Prostate gland (tissue), 2 donors: ENCODE results near the gene IKZF1. TPM values are rescaled to one million over a fixed set of nuclear protein-coding genes. Genes with fewer than 3 reads are reported as not detected.

Source experiments
- DNase-seq: peaks from one replicate; pipeline ENCODE4 v3.0.0-alpha.2; 2019; ENCODE audit warnings: low spot score
- H3K27ac ChIP-seq, 2 donors: fragments of 200-600 bp; sonication (generic); 2 replicates each; pipeline ENCODE4 v1.5.1; 2017 to 2019
- H3K27me3 ChIP-seq: fragments of 200-600 bp; sonication (generic); replicated peaks from 2 replicates; pipeline ENCODE4 v1.5.1; 2019; ENCODE audit not compliant: insufficient read depth
- H3K36me3 ChIP-seq, 2 donors: fragments of 200-600 bp; sonication (generic); 1 replicate in 1 of 2; 2 replicates in 1 of 2; pipeline versions ENCODE4 v1.5.1 to v1.8.1; 2017 to 2019
- H3K4me1 ChIP-seq: fragments of 200-600 bp; sonication (generic); replicated peaks from 2 replicates; pipeline ENCODE4 v1.5.1; 2019
- H3K4me3 ChIP-seq, 2 donors: fragments of 200-600 bp; sonication (generic); 2 replicates each; pipeline ENCODE4 v1.5.1; 2017 to 2019
- H3K9me3 ChIP-seq: fragments of 200-600 bp; sonication (generic); 2 replicates; pipeline ENCODE4 v1.5.1; 2017
- POLR2A ChIP-seq: fragments of 450-650 bp; IDR thresholded peaks from one replicate; pipeline ENCODE4 v1.6.1; 2016; ENCODE audit warnings: antibody characterized with exemption, mild to moderate bottlenecking
- POLR2AphosphoS5 ChIP-seq: sonication (generic); formaldehyde crosslinking; IDR thresholded peaks from one replicate; pipeline ENCODE4 v1.6.1; 2017; ENCODE audit warnings: antibody characterized with exemption
- WGBS: methylation state at CpG from one replicate; pipeline ENCODE4 v1.1.5; 2018; 5-methylcytosine and 5-hydroxymethylcytosine counted together
- intact Hi-C: fragments of 100-400 bp; cut with DNase I; formaldehyde crosslinking; loops from one replicate; pipeline ENCODE4 v1.14.2; 2022
- total RNA-seq, 2 donors: library from RNA; depleted of rRNA; stranded (reverse); fragments of >200 nt; gene quantifications; one replicate each; pipeline ENCODE4 v1.1.0, GENCODE V29; 2016
- TF ChIP-seq, protein P1 (sequence below), 4 experiments: fragments of 200-600 bp in 2 of 4; fragments of 450-650 bp in 2 of 4; sonication (generic) in 2 of 4; IDR thresholded peaks; 1 replicate in 3 of 4; 2 replicates in 1 of 4; pipeline ENCODE4 v1.5.1; 2016 to 2019; ENCODE audit warnings: antibody characterized with exemption in 4 of 4, mild to moderate bottlenecking in 2 of 4, moderate library complexity in 2 of 4

IKZF1 gene
- total RNA-seq, 2 donors from 2014 or later: 2.7 to 7.7 TPM

DNA sequence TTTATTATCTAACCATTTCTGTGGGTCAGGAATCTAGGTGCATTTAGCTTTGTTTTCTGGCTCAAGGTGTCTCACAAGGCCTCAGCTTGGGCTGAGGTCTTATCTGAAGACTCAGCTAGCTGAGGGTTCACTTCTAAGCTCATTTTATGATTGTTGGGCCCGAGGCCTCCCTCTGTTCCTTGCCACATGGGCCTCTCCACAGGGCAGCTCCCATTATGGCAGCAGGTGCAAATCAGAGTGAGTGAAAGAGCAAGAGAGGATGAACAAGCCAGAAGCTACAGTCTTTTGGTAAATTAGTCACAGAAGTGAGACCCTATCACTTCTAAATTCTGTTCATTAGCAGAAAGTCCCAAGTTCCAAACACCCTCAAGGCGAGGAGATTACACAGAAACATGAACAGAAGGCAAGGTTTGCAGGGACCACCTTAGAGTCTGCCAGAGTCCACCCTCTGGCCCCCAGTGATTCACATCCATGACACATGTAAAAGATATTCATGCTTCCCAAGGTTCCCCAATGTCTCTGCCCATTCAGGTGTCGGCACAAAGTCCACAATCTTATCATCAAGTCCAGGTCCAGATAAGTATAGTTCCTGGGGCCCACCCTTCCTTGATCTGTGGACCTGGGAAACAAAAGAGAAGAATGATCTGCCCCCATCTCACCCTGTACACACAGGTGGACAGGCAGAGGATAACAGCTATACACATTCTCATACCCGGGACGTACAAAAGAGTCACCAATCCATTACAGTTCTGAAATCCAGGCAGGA is 121.9 kb downstream of the IKZF1 start:
- DNase-seq: no peak
- intact Hi-C loops: no loop called here

DNA sequence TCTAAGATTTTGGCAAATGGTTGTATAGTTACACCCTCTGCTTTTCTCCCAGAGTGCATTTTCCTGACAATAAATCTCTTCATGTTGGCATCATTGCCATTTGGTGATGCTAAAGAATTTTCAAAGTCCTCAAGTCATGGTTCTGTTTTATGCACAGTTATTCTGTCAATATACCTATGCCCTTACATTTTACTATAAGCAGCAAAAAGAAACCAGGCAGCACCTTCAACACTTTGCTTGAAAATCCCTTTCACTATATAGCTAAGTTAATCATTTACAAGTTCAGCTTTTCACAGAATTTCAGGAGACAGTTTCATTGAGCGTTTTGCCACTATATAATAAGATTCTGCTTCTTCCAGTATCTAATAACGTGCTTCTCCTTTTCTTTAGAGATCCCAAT is 123.0 kb downstream of the IKZF1 start:
- Histone ChIP-seq H3K36me3 (no peaks in the 10 kb centered on the region), H3K4me1 (no peaks in the 10 kb centered on the region), H3K4me3 (no peak overlapping the region), H3K27me3 (no peaks in the 10 kb centered on the region), H3K27ac (no peak overlapping the region), H3K9me3 (no peaks in the 10 kb centered on the region)
- DNase-seq: no peak
- WGBS: 57% methylated on average over 2 of the region's 2 CpGs
- intact Hi-C loops: no loop called here
- TF ChIP-seq POLR2A (no peak), POLR2AphosphoS5 (no peak)
- TF ChIP-seq, protein P1, sequence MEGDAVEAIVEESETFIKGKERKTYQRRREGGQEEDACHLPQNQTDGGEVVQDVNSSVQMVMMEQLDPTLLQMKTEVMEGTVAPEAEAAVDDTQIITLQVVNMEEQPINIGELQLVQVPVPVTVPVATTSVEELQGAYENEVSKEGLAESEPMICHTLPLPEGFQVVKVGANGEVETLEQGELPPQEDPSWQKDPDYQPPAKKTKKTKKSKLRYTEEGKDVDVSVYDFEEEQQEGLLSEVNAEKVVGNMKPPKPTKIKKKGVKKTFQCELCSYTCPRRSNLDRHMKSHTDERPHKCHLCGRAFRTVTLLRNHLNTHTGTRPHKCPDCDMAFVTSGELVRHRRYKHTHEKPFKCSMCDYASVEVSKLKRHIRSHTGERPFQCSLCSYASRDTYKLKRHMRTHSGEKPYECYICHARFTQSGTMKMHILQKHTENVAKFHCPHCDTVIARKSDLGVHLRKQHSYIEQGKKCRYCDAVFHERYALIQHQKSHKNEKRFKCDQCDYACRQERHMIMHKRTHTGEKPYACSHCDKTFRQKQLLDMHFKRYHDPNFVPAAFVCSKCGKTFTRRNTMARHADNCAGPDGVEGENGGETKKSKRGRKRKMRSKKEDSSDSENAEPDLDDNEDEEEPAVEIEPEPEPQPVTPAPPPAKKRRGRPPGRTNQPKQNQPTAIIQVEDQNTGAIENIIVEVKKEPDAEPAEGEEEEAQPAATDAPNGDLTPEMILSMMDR (IDR thresholded peaks at IDR 0.05): no peak

More for the DNA sequence above, 121.9 kb downstream of the IKZF1 start:
- Histone ChIP-seq H3K36me3 (no peaks in the 10 kb centered on the region), H3K9me3 (no peaks in the 10 kb centered on the region), H3K27me3 (no peaks in the 10 kb centered on the region), H3K4me3 (no peak overlapping the region), H3K4me1 (no peaks in the 10 kb centered on the region), H3K27ac (no peak overlapping the region)
- TF ChIP-seq POLR2A (no peak), POLR2AphosphoS5 (no peak)
- TF ChIP-seq, protein P1 (IDR thresholded peaks at IDR 0.05): no peak
- WGBS: 84% methylated on average over 5 of the region's 5 CpGs

DNA sequence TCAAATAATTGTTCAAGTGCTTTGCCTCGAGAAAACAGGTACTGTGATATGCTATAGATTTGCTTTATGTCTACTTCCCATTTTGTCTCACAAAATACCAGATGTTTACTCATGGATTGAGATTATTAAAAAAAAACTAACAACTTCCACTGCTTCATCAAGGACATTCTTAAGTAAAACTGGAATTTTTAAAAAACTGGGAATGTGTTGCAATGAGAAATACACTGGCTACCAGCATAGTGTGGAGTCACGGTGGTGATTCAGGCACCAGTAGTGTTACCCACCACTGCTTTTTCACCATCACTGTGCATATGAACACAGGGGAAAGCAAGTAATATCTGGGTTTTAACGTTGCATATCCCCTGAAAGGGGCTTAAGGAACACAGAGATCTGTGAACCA is 124.4 kb downstream of the IKZF1 start:
- DNase-seq: no peak
- Histone ChIP-seq H3K4me1 (no peaks in the 10 kb centered on the region), H3K27me3 (no peaks in the 10 kb centered on the region), H3K4me3 (no peak overlapping the region), H3K27ac (no peak overlapping the region), H3K36me3 (no peaks in the 10 kb centered on the region), H3K9me3 (no peaks in the 10 kb centered on the region)
- WGBS: 71% methylated on average over 3 of the region's 3 CpGs
- intact Hi-C loops: no loop called here
- no peak for TF ChIP-seq POLR2AphosphoS5
- TF ChIP-seq, protein P1 (IDR thresholded peaks at IDR 0.05): no peak
- no peak for TF ChIP-seq POLR2A

DNA sequence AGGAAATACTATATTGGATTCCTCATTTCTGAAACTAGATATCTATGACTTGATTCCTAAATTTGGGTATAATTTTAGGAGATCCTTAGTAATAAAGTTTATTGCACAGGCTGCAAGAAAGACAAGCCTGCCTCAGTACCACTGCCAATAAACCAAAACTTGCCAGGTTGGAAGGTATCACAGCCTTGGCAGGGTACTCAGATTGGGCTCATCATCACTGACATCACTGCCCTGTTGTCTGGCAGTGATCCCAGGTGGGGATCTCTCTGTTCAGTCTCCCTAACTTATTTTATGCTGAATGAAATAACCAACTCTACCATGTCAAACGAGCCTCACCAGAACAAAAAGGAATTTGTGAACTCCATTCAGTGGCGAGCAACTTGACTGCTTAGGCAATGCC is 126.8 kb downstream of the IKZF1 start:
- H3K27me3 ChIP-seq: no peaks in the 10 kb centered on the region
- TF ChIP-seq POLR2AphosphoS5 (no peak), POLR2A (no peak)
- TF ChIP-seq, protein P1 (IDR thresholded peaks at IDR 0.05): no peak
- 57% methylated on average over 2 of the region's 2 CpGs for WGBS
- intact Hi-C loops: no loop called here
- H3K4me1 ChIP-seq: no peaks in the 10 kb centered on the region
- no peaks in the 10 kb centered on the region for H3K36me3 ChIP-seq
- no peaks in the 10 kb centered on the region for H3K9me3 ChIP-seq
- no peak overlapping the region for H3K4me3 ChIP-seq
- no peak overlapping the region for H3K27ac ChIP-seq
- DNase-seq: no peak

DNA sequence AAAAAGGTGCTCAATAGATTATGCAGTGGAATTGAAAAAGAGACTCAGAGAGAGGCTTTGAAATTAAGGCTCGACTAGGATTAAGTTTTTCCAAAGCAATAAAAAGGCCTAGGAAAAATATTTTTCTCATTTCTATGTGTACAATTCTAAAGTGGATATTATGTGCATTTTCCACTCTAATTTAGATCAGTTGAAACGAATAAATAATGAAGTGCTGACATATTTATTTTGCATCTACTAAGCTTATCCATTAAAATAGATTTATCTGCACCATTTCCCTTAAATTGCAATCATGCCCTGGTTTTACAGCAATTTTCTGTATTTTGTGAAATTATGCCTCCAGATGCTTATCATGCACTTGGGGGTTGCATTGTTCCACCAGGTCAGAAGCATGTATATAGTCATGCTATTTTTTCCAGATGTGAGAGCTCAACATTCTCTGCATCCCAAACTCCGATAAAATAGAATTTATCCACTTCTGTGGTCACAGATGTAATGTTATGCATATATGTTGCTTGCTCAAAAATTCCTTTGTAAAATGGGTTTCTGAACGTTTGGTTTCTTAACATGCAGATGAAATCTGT is 127.3 kb downstream of the IKZF1 start:
- intact Hi-C loops: no loop called here
- H3K4me1 ChIP-seq: no peaks in the 10 kb centered on the region
- H3K4me3 ChIP-seq: no peak overlapping the region
- H3K27ac ChIP-seq: no peak overlapping the region
- H3K9me3 ChIP-seq: no peaks in the 10 kb centered on the region
- no peaks in the 10 kb centered on the region for H3K36me3 ChIP-seq
- H3K27me3 ChIP-seq: no peaks in the 10 kb centered on the region
- WGBS: 60% methylated on average over 4 of the region's 4 CpGs
- TF ChIP-seq, protein P1 (IDR thresholded peaks at IDR 0.05): no peak
- no peak for TF ChIP-seq POLR2A
- no peak for TF ChIP-seq POLR2AphosphoS5
- no peak for DNase-seq
